ENCODE measurements around the gene SSC4D. TPM values are rescaled to one million over a fixed set of nuclear protein-coding genes. Genes with fewer than 3 reads are reported as not detected.

The SSC4D gene
- total and polyA plus RNA-seq, 9 of the 15 experiments (the other 6 are each of a cell fraction or from before 2014, with no cell fraction given): 0.06 to 1.1 (median 0.85) TPM; not detected in 1

- TF ChIP-seq MXD1 (CRISPR knock-in tag; IDR thresholded peaks at IDR 0.05; ENCODE audit: borderline replicate concordance, poor library complexity, severe bottlenecking) (no peak), FOXP4 (CRISPR knock-in tag; IDR thresholded peaks at IDR 0.05; ENCODE audit: borderline replicate concordance) (no peak), CLOCK (CRISPR knock-in tag; IDR thresholded peaks at IDR 0.05; ENCODE audit: borderline replicate concordance) (no peak), BCLAF1 (IDR thresholded peaks at IDR 0.05; ENCODE audit: borderline replicate concordance in 1 of 2, control insufficient read depth in 1 of 2, low read depth in 2 of 2, low read length in 1 of 2) (no peak), PTTG1 (tag; IDR thresholded peaks at IDR 0.05; ENCODE audit: low read depth) (no peak), CBX2 (IDR thresholded peaks at IDR 0.05; ENCODE audit: insufficient read depth, low read length, poor library complexity, severe bottlenecking) (no peak), GMEB1 (CRISPR knock-in tag; IDR thresholded peaks at IDR 0.05) (no peak), CEBPZ (IDR thresholded peaks at IDR 0.05; ENCODE audit: borderline replicate concordance, low read depth, low read length) (no peak), SREBF1 (IDR thresholded peaks at IDR 0.05; ENCODE audit: borderline replicate concordance, low read depth, low read length) (no peak), ZFPM2 (CRISPR knock-in tag; IDR thresholded peaks at IDR 0.05) (no peak)
Observed at GRCh38 chr7:76383089-76383944, 26.2 kb downstream of the SSC4D start (continued).

Data from K562 (cell line).